ENCODE results near the gene TAPBPL. TPM values are rescaled to one million over a fixed set of nuclear protein-coding genes. Genes with fewer than 3 reads are reported as not detected.
"Not testable (repeated sequence)": the region's sequence is repeated elsewhere in the genome, so short reads cannot be mapped to it uniquely, and the experiment has no call there.

TAPBPL gene
- total and polyA plus RNA-seq, 2 of the 13 experiments (the other 11 are each of a cell fraction or from before 2014, with no cell fraction given): 10.0 to 14.5 TPM

DNA sequence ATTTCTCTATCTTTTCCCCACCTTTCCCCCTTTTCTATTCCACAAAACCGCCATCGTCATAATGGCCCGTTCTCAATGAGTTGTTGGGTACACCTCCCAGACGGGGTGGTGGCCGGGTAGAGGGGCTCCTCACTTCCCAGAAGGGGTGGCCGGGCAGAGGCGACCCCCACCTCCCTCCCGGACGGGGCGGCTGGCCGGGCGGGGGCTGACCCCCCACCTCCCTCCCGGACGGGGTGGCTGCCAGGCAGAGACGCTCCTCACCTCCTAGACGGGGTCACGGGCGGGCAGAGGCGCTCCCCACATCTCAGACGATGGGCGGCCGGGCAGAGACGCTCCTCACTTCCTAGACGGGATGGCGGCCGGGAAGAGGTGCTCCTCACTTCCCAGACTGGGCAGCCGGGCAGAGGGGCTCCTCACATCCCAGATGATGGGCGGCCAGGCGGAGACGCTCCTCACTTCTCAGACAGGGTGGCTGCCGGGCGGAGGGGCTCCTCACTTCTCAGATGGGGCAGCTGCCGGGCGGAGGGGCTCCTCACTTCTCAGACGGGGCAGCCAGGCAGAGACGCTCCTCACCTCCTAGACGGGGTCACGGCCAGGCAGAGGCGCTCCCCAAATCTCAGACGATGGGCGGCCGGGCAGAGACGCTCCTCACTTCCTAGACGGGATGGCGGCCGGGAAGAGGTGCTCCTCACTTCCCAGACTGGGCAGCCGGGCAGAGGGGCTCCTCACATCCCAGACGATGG lies 23.6 kb downstream of the TAPBPL start:
- 49% methylated on average over 6 of the region's 48 CpGs for WGBS (ENCODE audit: low lambda C conversion rate)
- H3K27ac ChIP-seq (ENCODE audit: extremely low read length, insufficient read depth, low read length); H2AFZ ChIP-seq (ENCODE audit: low read length); ATAC-seq; H3K9me3 ChIP-seq (ENCODE audit: low read length); in situ Hi-C loops (cut with HindIII; ENCODE audit: extremely low pct_ligation_motif_present, low pct_unique_long_range_greater_than_20kb); H3K36me3 ChIP-seq (replicated peaks in 1 of 2; ENCODE audit: control insufficient read depth in 1 of 2, insufficient read depth in 2 of 2, low read length in 2 of 2); CTCF ChIA-PET (ENCODE audit: low intra/inter-chr PET ratio, low total read pairs); H3K4me2 ChIP-seq (ENCODE audit: low read depth, low read length); H3K79me2 ChIP-seq (ENCODE audit: insufficient read depth, low read length); POLR2A ChIA-PET; FAIRE-seq; DNase-seq (ENCODE audit: low spot score); BruUV-seq (replicated peaks); H3K4me3 ChIP-seq (replicated peaks in 1 of 3; ENCODE audit: insufficient read depth in 1 of 3, low read depth in 2 of 3, low read length in 3 of 3); H3K9ac ChIP-seq (ENCODE audit: insufficient read depth, low read depth, low read length); H4K20me1 ChIP-seq (ENCODE audit: insufficient read depth, low read length): not testable (repeated sequence)
- peaks cover 27% of the 10 kb centered on the region for H3K4me1 ChIP-seq (ENCODE audit: insufficient read depth, low read length)
- peaks cover 1 to 19% of the 10 kb centered on the region in 2 experiments; a peak in 2 of 5 replicates for H3K27me3 ChIP-seq (ENCODE audit: control insufficient read depth in 1 of 2, insufficient read depth in 2 of 2, low read length in 2 of 2)
- intact Hi-C loops (cut with micrococcal nuclease; ENCODE audit: unreplicated experiment): loop anchor here (10.0 kb wide), 1 partner anchor 59 kb away; the partner anchor contains the start of gene GAPDH

DNA sequence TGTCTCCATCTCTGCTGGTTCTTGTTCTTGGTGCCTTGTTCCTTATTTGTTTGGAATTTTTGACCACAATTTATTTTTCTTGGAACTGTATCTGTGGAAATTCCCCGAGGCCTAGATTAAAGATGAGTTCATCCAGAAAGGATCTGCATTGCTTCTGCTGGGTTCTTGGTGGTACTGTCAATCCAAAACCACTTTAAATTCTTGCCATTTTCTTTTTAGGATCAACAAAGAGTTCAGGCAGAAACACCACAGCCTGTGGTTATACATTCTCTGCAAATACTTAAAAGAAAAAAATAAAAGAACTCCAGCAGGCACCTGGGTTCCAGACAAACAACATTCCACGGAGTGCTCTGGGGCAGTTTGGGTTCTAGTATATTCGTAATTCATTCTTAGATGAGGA lies 24.6 kb downstream of the TAPBPL start:
- no TSS peak for BruUV-seq (replicated peaks)
- no peak for FAIRE-seq

DNA sequence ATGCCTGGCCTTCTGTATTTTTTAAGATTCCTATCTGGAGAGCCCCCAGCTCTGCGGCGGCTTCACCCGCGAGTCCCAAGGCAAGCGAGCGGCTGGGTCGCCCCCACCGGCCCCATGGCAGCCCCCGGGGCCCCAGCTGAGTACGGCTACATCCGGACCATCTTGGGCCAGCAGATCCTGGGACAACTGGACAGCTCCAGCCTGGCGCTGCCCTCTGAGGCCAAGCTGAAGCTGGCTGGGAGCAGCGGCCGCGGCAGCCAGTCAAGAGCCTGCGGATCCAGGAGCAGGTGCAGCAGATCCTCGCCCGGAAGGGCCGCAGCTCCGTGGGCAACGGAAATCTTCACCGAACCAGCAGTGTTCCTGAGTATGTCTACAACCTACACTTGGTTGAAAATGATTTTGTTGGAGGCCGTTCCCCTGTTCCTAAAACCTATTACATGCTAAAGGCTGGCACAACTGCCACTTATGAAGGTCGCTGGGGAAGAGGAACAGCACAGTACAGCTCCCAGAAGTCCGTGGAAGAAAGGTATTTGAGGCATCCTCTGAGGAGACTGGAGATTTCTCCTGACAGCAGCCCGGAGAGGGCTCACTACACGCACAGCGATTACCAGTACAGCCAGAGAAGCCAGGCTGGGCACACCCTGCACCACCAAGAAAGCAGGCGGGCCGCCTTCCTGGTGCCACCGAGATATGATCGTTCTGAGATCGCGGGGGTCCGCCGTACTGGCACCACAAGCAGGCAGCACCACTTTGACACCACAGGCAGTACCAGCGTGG lies 25.9 kb downstream of the TAPBPL start:
- H3K4me2 ChIP-seq (ENCODE audit: low read depth, low read length); DNase-seq (ENCODE audit: low spot score); H3K9ac ChIP-seq (ENCODE audit: insufficient read depth, low read depth, low read length); H2AFZ ChIP-seq (ENCODE audit: low read length); FAIRE-seq; ATAC-seq; H3K36me3 ChIP-seq (replicated peaks in 1 of 2; ENCODE audit: control insufficient read depth in 1 of 2, insufficient read depth in 2 of 2, low read length in 2 of 2); H3K79me2 ChIP-seq (ENCODE audit: insufficient read depth, low read length); BruUV-seq (replicated peaks); in situ Hi-C loops (cut with HindIII; ENCODE audit: extremely low pct_ligation_motif_present, low pct_unique_long_range_greater_than_20kb); CTCF ChIA-PET (ENCODE audit: low intra/inter-chr PET ratio, low total read pairs); POLR2A ChIA-PET; H3K4me3 ChIP-seq (replicated peaks in 1 of 3; ENCODE audit: insufficient read depth in 1 of 3, low read depth in 2 of 3, low read length in 3 of 3); H4K20me1 ChIP-seq (ENCODE audit: insufficient read depth, low read length); H3K9me3 ChIP-seq (ENCODE audit: low read length); H3K27ac ChIP-seq (ENCODE audit: extremely low read length, insufficient read depth, low read length): not testable (repeated sequence)
- peaks cover 17% of the 10 kb centered on the region for H3K4me1 ChIP-seq (ENCODE audit: insufficient read depth, low read length)
- 66% methylated on average over 21 of the region's 37 CpGs for WGBS (ENCODE audit: low lambda C conversion rate)
- H3K27me3 ChIP-seq (ENCODE audit: control insufficient read depth in 1 of 2, insufficient read depth in 2 of 2, low read length in 2 of 2): peaks cover 1 to 19% of the 10 kb centered on the region in 2 experiments; a peak in 2 of 5 replicates
- intact Hi-C loops (cut with micrococcal nuclease; ENCODE audit: unreplicated experiment): loop anchor here (10.0 kb wide), 1 partner anchor 57 kb away; the partner anchor contains the start of gene GAPDH

More for the DNA sequence above, 24.6 kb downstream of the TAPBPL start:
- Histone ChIP-seq H3K9me3 (ENCODE audit: low read length) (no peaks in the 10 kb centered on the region), H3K27ac (ENCODE audit: extremely low read length, insufficient read depth, low read length) (no peak overlapping the region), H3K79me2 (ENCODE audit: insufficient read depth, low read length) (no peaks in the 10 kb centered on the region), H3K9ac (ENCODE audit: insufficient read depth, low read depth, low read length) (no peak overlapping the region), H3K36me3 (replicated peaks in 1 of 2; ENCODE audit: control insufficient read depth in 1 of 2, insufficient read depth in 2 of 2, low read length in 2 of 2) (no peaks in the 10 kb centered on the region), H3K4me1 (ENCODE audit: insufficient read depth, low read length) (peaks cover 23% of the 10 kb centered on the region), H4K20me1 (ENCODE audit: insufficient read depth, low read length) (no peaks in the 10 kb centered on the region), H2AFZ (ENCODE audit: low read length) (no peak overlapping the region), H3K27me3 (ENCODE audit: control insufficient read depth in 1 of 2, insufficient read depth in 2 of 2, low read length in 2 of 2) (peaks cover 1 to 19% of the 10 kb centered on the region in 2 experiments; a peak in 2 of 5 replicates), H3K4me2 (ENCODE audit: low read depth, low read length) (no peak overlapping the region), H3K4me3 (replicated peaks in 1 of 3; ENCODE audit: insufficient read depth in 1 of 3, low read depth in 2 of 3, low read length in 3 of 3) (no peak overlapping the region)
- WGBS (ENCODE audit: low lambda C conversion rate): 17% methylated on average over 3 of the region's 3 CpGs
- intact Hi-C loops (cut with micrococcal nuclease; ENCODE audit: unreplicated experiment): loop anchor here (10.0 kb wide), 1 partner anchor 58 kb away; the partner anchor contains the start of gene GAPDH
- in situ Hi-C loops (cut with HindIII; ENCODE audit: extremely low pct_ligation_motif_present, low pct_unique_long_range_greater_than_20kb): no loop called here
- DNase-seq (ENCODE audit: low spot score) (no peak), ATAC-seq (no peak)
- ChIA-PET CTCF (ENCODE audit: low intra/inter-chr PET ratio, low total read pairs) (no interaction called here), POLR2A (no interaction called here)
- TF ChIP-seq ZNF225 (CRISPR knock-in tag; IDR thresholded peaks at IDR 0.05) (no peak), SPEN (CRISPR knock-in tag; IDR thresholded peaks at IDR 0.05; ENCODE audit: low read depth) (no peak), ZNF543 (CRISPR knock-in tag; IDR thresholded peaks at IDR 0.05) (no peak), TMF1 (CRISPR knock-in tag; IDR thresholded peaks at IDR 0.05; ENCODE audit: low read depth) (no peak), ARNTL (CRISPR knock-in tag; IDR thresholded peaks at IDR 0.05) (no peak)

Measured in HepG2 (cell line).